Measurements from ENCODE around the gene PTPN3.

DNA sequence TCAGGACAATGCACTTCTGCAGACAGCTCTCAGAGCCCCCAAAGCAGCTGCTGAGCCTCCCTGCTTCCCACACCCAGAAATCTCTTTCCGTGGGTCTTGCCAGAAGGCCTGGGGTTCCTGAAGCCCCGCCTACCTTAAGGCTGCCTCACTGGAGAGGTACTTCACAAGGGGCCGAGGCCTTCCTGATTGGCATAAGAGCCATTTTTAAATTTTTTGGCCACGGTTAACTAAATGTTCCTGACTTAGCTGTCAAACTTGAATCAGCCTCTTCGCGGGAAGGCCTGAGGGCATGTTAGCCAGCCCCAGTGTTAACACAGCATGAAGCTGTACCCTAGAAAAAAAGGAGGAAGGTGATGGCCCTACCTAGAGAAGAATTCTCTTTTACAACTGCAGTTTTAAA lies 156.5 kb downstream of the PTPN3 start:
- TF ChIP-seq, protein P1, sequence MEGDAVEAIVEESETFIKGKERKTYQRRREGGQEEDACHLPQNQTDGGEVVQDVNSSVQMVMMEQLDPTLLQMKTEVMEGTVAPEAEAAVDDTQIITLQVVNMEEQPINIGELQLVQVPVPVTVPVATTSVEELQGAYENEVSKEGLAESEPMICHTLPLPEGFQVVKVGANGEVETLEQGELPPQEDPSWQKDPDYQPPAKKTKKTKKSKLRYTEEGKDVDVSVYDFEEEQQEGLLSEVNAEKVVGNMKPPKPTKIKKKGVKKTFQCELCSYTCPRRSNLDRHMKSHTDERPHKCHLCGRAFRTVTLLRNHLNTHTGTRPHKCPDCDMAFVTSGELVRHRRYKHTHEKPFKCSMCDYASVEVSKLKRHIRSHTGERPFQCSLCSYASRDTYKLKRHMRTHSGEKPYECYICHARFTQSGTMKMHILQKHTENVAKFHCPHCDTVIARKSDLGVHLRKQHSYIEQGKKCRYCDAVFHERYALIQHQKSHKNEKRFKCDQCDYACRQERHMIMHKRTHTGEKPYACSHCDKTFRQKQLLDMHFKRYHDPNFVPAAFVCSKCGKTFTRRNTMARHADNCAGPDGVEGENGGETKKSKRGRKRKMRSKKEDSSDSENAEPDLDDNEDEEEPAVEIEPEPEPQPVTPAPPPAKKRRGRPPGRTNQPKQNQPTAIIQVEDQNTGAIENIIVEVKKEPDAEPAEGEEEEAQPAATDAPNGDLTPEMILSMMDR (IDR thresholded peaks at IDR 0.05), result no peak
- TF ChIP-seq POLR2A (IDR thresholded peaks at IDR 0.05), result no peak
